ENCODE measurements around the gene KCNN3. TPM values are rescaled to one million over a fixed set of nuclear protein-coding genes. Genes with fewer than 3 reads are reported as not detected.
A peak's percentile ranks its signal among the peaks of the same experiment; 100 is the strongest.

Gene KCNN3
- total and polyA plus RNA-seq, 2 of the 13 experiments (the other 11 are each of a cell fraction or from before 2014, with no cell fraction given), result not detected

DNA sequence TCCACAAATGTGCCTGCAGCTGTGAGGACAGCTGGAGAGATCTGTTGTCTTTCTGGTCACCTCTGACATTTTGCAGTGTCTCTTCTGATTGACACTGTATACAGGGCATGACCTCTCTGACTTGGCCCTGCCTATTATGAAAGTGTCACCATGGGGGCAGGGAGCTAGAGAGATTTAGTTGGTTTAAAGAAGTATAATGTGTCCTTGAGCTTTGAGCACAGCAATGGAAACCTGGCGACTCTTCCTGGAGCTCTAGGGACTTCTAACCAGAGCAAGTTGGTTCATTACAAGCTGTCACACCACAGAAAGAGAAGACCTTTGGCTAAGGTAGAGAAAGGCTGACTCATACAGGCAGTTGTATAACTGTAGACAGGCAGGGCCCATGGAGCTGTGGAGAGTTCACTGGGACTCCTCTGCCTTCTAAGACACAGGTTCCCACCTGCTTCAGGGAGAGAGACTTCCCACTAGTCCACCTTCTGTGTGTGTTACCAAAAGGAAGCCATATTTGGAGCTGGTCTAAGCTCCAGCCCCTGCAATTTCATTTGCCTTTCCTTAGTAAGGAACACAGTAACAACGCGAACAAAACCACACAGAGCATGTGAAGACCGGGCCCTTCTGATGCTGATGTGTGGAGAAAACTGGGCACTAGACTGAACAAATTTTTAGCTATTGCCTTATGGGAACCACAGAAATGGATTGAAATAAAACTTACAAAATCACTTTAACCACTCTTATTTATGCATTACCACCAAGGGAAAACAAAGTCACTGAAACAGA is 171.6 kb downstream of the KCNN3 start (continued):
- TF ChIP-seq CBX5 (CRISPR knock-in tag; IDR thresholded peaks at IDR 0.05; ENCODE audit: borderline replicate concordance) (0 out of 2 replicates have a peak, but pooled peaks have one; percentile 22), HOXD1 (CRISPR knock-in tag; IDR thresholded peaks at IDR 0.05) (no peak), NCOR1 (IDR thresholded peaks at IDR 0.05; ENCODE audit: borderline replicate concordance, low read length) (peak; percentile 80; the same call in 1 of the 2 replicates), CBFB (CRISPR knock-in tag; IDR thresholded peaks at IDR 0.05) (no peak), EHMT2 (IDR thresholded peaks at IDR 0.05; ENCODE audit: borderline replicate concordance, low read depth, low read length) (0 out of 2 replicates have a peak, but pooled peaks have one; percentile 46), ZNF775 (CRISPR knock-in tag; IDR thresholded peaks at IDR 0.05; ENCODE audit: borderline replicate concordance) (no peak), JARID2 (CRISPR knock-in tag; IDR thresholded peaks at IDR 0.05; ENCODE audit: insufficient replicate concordance) (no peak), SIX4 (CRISPR knock-in tag; IDR thresholded peaks at IDR 0.05) (no peak), MBD4 (IDR thresholded peaks at IDR 0.05; ENCODE audit: borderline replicate concordance, low read length) (no peak), ZNF788 (CRISPR knock-in tag; IDR thresholded peaks at IDR 0.05; ENCODE audit: borderline replicate concordance) (peak; percentile 36; the same call in 1 of the 2 replicates), POLR2AphosphoS5 (IDR thresholded peaks at IDR 0.05; ENCODE audit: low read depth, low read length) (no peak), TCF12 (IDR thresholded peaks at IDR 0.05) (no peak), TCF12 (CRISPR knock-in tag; IDR thresholded peaks at IDR 0.05) (peak; percentile 29; the same call in 1 of the 2 replicates), CEBPG (CRISPR knock-in tag; IDR thresholded peaks at IDR 0.05) (no peak), HHEX (CRISPR knock-in tag; IDR thresholded peaks at IDR 0.05) (peak; percentile 64; the same call in 1 of the 2 replicates), HNF4A (CRISPR knock-in tag; IDR thresholded peaks at IDR 0.05) (peak; percentile 86), ZEB1 (IDR thresholded peaks at IDR 0.05; ENCODE audit: insufficient replicate concordance, low read depth) (peak; percentile 24), ZNF737 (CRISPR knock-in tag; IDR thresholded peaks at IDR 0.05; ENCODE audit: borderline replicate concordance) (no peak)
- TF ChIP-seq, protein P1, sequence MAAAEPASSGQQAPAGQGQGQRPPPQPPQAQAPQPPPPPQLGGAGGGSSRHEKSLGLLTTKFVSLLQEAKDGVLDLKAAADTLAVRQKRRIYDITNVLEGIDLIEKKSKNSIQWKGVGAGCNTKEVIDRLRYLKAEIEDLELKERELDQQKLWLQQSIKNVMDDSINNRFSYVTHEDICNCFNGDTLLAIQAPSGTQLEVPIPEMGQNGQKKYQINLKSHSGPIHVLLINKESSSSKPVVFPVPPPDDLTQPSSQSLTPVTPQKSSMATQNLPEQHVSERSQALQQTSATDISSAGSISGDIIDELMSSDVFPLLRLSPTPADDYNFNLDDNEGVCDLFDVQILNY (CRISPR knock-in tag; conservative IDR thresholded peaks at IDR 0.05), result no peak
- TF ChIP-seq, protein P2, sequence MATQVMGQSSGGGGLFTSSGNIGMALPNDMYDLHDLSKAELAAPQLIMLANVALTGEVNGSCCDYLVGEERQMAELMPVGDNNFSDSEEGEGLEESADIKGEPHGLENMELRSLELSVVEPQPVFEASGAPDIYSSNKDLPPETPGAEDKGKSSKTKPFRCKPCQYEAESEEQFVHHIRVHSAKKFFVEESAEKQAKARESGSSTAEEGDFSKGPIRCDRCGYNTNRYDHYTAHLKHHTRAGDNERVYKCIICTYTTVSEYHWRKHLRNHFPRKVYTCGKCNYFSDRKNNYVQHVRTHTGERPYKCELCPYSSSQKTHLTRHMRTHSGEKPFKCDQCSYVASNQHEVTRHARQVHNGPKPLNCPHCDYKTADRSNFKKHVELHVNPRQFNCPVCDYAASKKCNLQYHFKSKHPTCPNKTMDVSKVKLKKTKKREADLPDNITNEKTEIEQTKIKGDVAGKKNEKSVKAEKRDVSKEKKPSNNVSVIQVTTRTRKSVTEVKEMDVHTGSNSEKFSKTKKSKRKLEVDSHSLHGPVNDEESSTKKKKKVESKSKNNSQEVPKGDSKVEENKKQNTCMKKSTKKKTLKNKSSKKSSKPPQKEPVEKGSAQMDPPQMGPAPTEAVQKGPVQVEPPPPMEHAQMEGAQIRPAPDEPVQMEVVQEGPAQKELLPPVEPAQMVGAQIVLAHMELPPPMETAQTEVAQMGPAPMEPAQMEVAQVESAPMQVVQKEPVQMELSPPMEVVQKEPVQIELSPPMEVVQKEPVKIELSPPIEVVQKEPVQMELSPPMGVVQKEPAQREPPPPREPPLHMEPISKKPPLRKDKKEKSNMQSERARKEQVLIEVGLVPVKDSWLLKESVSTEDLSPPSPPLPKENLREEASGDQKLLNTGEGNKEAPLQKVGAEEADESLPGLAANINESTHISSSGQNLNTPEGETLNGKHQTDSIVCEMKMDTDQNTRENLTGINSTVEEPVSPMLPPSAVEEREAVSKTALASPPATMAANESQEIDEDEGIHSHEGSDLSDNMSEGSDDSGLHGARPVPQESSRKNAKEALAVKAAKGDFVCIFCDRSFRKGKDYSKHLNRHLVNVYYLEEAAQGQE (IDR thresholded peaks at IDR 0.05; ENCODE audit: borderline replicate concordance in 1 of 2, low read depth in 1 of 2, low read length in 2 of 2), result peak in 1 of 2 experiments; percentile 5; a peak in 1 of 4 replicates
- TF ChIP-seq, protein P3, sequence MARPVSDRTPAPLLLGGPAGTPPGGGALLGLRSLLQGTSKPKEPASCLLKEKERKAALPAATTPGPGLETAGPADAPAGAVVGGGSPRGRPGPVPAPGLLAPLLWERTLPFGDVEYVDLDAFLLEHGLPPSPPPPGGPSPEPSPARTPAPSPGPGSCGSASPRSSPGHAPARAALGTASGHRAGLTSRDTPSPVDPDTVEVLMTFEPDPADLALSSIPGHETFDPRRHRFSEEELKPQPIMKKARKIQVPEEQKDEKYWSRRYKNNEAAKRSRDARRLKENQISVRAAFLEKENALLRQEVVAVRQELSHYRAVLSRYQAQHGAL (CRISPR knock-in tag; IDR thresholded peaks at IDR 0.05; ENCODE audit: not compliant biosample characterization), result no peak
- TF ChIP-seq, protein P4, sequence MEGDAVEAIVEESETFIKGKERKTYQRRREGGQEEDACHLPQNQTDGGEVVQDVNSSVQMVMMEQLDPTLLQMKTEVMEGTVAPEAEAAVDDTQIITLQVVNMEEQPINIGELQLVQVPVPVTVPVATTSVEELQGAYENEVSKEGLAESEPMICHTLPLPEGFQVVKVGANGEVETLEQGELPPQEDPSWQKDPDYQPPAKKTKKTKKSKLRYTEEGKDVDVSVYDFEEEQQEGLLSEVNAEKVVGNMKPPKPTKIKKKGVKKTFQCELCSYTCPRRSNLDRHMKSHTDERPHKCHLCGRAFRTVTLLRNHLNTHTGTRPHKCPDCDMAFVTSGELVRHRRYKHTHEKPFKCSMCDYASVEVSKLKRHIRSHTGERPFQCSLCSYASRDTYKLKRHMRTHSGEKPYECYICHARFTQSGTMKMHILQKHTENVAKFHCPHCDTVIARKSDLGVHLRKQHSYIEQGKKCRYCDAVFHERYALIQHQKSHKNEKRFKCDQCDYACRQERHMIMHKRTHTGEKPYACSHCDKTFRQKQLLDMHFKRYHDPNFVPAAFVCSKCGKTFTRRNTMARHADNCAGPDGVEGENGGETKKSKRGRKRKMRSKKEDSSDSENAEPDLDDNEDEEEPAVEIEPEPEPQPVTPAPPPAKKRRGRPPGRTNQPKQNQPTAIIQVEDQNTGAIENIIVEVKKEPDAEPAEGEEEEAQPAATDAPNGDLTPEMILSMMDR (CRISPR knock-in tag; IDR thresholded peaks at IDR 0.05), result peak; percentile 17; the same call in 1 of the 2 replicates

Measured in HepG2 (cell line).